Stimulated activated CD4-positive, alpha-beta T cell treated with anti-CD3 and anti-CD28 coated beads, TNF-alpha, amount 100 ng/mL, for 48 hours (primary cell): ENCODE measurements around the gene SORL1.

ENCODE experiments used
- DNase-seq, 3 donors: peaks; one replicate each; pipeline ENCODE4 v3.0.0-alpha.2; 2020; ENCODE audit warnings: low read depth in 3 of 3

The SORL1 gene

GRCh38 chr11:121451178-121451985, 732 bp upstream of the SORL1 start:
- DNase-seq, result no peak

GRCh38 chr11:121452609-121453150, 566 bp downstream of the SORL1 start, which contains the start of gene SORL1-AS1:
Gene SORL1-AS1 (minus strand): TSS chr11:121452967.
- no peak for DNase-seq

GRCh38 chr11:121453589-121454299, 1.6 kb downstream of the SORL1 start:
- no peak for DNase-seq

GRCh38 chr11:121455115-121455514, 3.0 kb downstream of the SORL1 start:
- DNase-seq, result no peak

- no peak for DNase-seq
Observed at GRCh38 chr11:121456151-121456550, 4.0 kb downstream of the SORL1 start.

GRCh38 chr11:121456816-121457431, 4.8 kb downstream of the SORL1 start:
- no peak for DNase-seq

- DNase-seq, result no peak
Observed at GRCh38 chr11:121458551-121458950, 6.4 kb downstream of the SORL1 start.

- DNase-seq, result no peak
Observed at GRCh38 chr11:121459413-121460017, 7.4 kb downstream of the SORL1 start.

GRCh38 chr11:121460941-121461514, 8.9 kb downstream of the SORL1 start:
- no peak for DNase-seq

- DNase-seq, result no peak
Observed at GRCh38 chr11:121461843-121462242, 9.7 kb downstream of the SORL1 start.

GRCh38 chr11:121463689-121464335, 11.7 kb downstream of the SORL1 start:
- DNase-seq, result no peak

- peak; percentile 60 to 89 (median 69) for DNase-seq
Observed at GRCh38 chr11:121464352-121464946, 12.3 kb downstream of the SORL1 start.

GRCh38 chr11:121465709-121466062, 13.6 kb downstream of the SORL1 start:
- no peak for DNase-seq

GRCh38 chr11:121466063-121466794, 14.1 kb downstream of the SORL1 start:
- DNase-seq, result no peak

- DNase-seq, result no peak
Observed at GRCh38 chr11:121467471-121467870, 15.4 kb downstream of the SORL1 start.

- DNase-seq, result peak; percentile 58 to 76 (median 70)
Observed at GRCh38 chr11:121467965-121468364, 15.9 kb downstream of the SORL1 start.

GRCh38 chr11:121469910-121470309, 17.8 kb downstream of the SORL1 start:
- no peak for DNase-seq

GRCh38 chr11:121471167-121471566, 19.1 kb downstream of the SORL1 start:
- no peak for DNase-seq

GRCh38 chr11:121472312-121472711, 20.2 kb downstream of the SORL1 start:
- no peak for DNase-seq
